Measurements from ENCODE around the gene NR6A1.

NR6A1 gene

GRCh38 chr9:124615100-124615742, 155.9 kb downstream of the NR6A1 start:
- no peak for DNase-seq (ENCODE audit: low spot score)

- DNase-seq (ENCODE audit: low spot score), result no peak
Observed at GRCh38 chr9:124613849-124614248, 157.3 kb downstream of the NR6A1 start.

GRCh38 chr9:124611106-124611505, 160.0 kb downstream of the NR6A1 start:
- DNase-seq (ENCODE audit: low spot score), result no peak

- DNase-seq (ENCODE audit: low spot score), result no peak
Observed at GRCh38 chr9:124606027-124606426, 165.1 kb downstream of the NR6A1 start.

- DNase-seq (ENCODE audit: low spot score), result no peak
Observed at GRCh38 chr9:124605258-124605657, 165.9 kb downstream of the NR6A1 start.

GRCh38 chr9:124602632-124603031, 168.5 kb downstream of the NR6A1 start:
- no peak for DNase-seq (ENCODE audit: low spot score)

GRCh38 chr9:124602204-124602603, 168.9 kb downstream of the NR6A1 start:
- DNase-seq (ENCODE audit: low spot score), result no peak

GRCh38 chr9:124600407-124600806, 170.7 kb downstream of the NR6A1 start:
- DNase-seq (ENCODE audit: low spot score), result no peak

- no peak for DNase-seq (ENCODE audit: low spot score)
Observed at GRCh38 chr9:124599121-124599795, 171.9 kb downstream of the NR6A1 start.

- DNase-seq (ENCODE audit: low spot score), result no peak
Observed at GRCh38 chr9:124598048-124598447, 173.1 kb downstream of the NR6A1 start.

GRCh38 chr9:124596172-124596839, 174.8 kb downstream of the NR6A1 start:
- DNase-seq (ENCODE audit: low spot score), result no peak

- DNase-seq (ENCODE audit: low spot score), result no peak
Observed at GRCh38 chr9:124595743-124596142, 175.4 kb downstream of the NR6A1 start.

GRCh38 chr9:124594673-124595072, 176.4 kb downstream of the NR6A1 start:
- no peak for DNase-seq (ENCODE audit: low spot score)

GRCh38 chr9:124594225-124594624, 176.9 kb downstream of the NR6A1 start:
- no peak for DNase-seq (ENCODE audit: low spot score)

- no peak for DNase-seq (ENCODE audit: low spot score)
Observed at GRCh38 chr9:124593651-124594058, 177.5 kb downstream of the NR6A1 start.

GRCh38 chr9:124593200-124593599, 177.9 kb downstream of the NR6A1 start:
- DNase-seq (ENCODE audit: low spot score), result no peak

GRCh38 chr9:124590889-124591641, 180.0 kb downstream of the NR6A1 start:
- no peak for DNase-seq (ENCODE audit: low spot score)

GRCh38 chr9:124584631-124585030, 186.5 kb downstream of the NR6A1 start:
- no peak for DNase-seq (ENCODE audit: low spot score)

- no peak for DNase-seq (ENCODE audit: low spot score)
Observed at GRCh38 chr9:124583134-124583533, 188.0 kb downstream of the NR6A1 start.

- no peak for DNase-seq (ENCODE audit: low spot score)
Observed at GRCh38 chr9:124580186-124580585, 190.9 kb downstream of the NR6A1 start.

GRCh38 chr9:124576751-124577150, 194.4 kb downstream of the NR6A1 start:
- DNase-seq (ENCODE audit: low spot score), result no peak

GRCh38 chr9:124574534-124575375, 196.4 kb downstream of the NR6A1 start:
- DNase-seq (ENCODE audit: low spot score), result peak; percentile 80

Measured in LoVo (cell line).